SK-N-SH (cell line): Measurements from ENCODE around the gene ASCC2.

Source experiments
- CTCF ChIP-seq: fragments of 200-600 bp; sonication (generic); IDR thresholded peaks from 2 replicates; pipeline ENCODE4 v1.6.1; 2017; ENCODE audit warnings: antibody characterized with exemption, mild to moderate bottlenecking, moderate library complexity
- EZH2phosphoT487 ChIP-seq: fragments of 200-600 bp; sonication (generic); IDR thresholded peaks from 2 replicates; pipeline ENCODE4 v1.6.1; 2017; ENCODE audit warnings: low read depth, mixed run types, mild to moderate bottlenecking, antibody characterized with exemption, moderate library complexity, borderline replicate concordance
- FOXM1 ChIP-seq: IDR thresholded peaks from 2 replicates; pipeline ENCODE4 v1.4.0; 2012; ENCODE audit warnings: low read depth, mild to moderate bottlenecking
- JUND ChIP-seq: IDR thresholded peaks from 2 replicates; pipeline ENCODE4 v1.4.0; 2012
- POLR2AphosphoS5 ChIP-seq: IDR thresholded peaks from 2 replicates; pipeline ENCODE4 v1.6.1; 2012; ENCODE audit warnings: low read depth, low read length
- RAD21 ChIP-seq: IDR thresholded peaks from 2 replicates; pipeline ENCODE4 v1.6.1; 2012; ENCODE audit warnings: mild to moderate bottlenecking, low read length
- RFX5 ChIP-seq: IDR thresholded peaks from 2 replicates; pipeline ENCODE4 v1.6.1; 2012; ENCODE audit warnings: mild to moderate bottlenecking, improper control_type of control experiment, low read length
- SIN3A ChIP-seq: IDR thresholded peaks from 2 replicates; pipeline ENCODE4 v1.6.1; 2012; ENCODE audit warnings: low read depth, mild to moderate bottlenecking, low read length, moderate library complexity, borderline replicate concordance
- TAF1 ChIP-seq: IDR thresholded peaks from 2 replicates; pipeline ENCODE4 v1.6.1; 2012; ENCODE audit warnings: low read depth, mild to moderate bottlenecking, low read length, moderate library complexity, borderline replicate concordance
- USF2 ChIP-seq: fragments of 150-350 bp; IDR thresholded peaks from 2 replicates; pipeline ENCODE4 v1.6.1; 2017; ENCODE audit warnings: antibody characterized with exemption, low read length, low read depth, borderline replicate concordance
- ZBTB33 ChIP-seq: IDR thresholded peaks from 2 replicates; pipeline ENCODE4 v1.4.0; 2012; ENCODE audit warnings: low read depth, borderline replicate concordance

GRCh38 chr22:29804985-29805384 lies 33.1 kb downstream of the ASCC2 start:
- TF ChIP-seq FOXM1 (no peak), TAF1 (no peak), CTCF (no peak), USF2 (no peak), POLR2AphosphoS5 (no peak), SIN3A (no peak), JUND (no peak), RFX5 (no peak), EZH2phosphoT487 (no peak), RAD21 (no peak), ZBTB33 (no peak)
